T-helper 2 cell treated with Interferon-gamma antibody and Interleukin-4, amounts not matched to agents 5 μg/mL and 100 μg/mL, for 36 hours (primary cell): ENCODE data around the gene ACSM4.

Source experiments
- DNase-seq: peaks from one replicate; pipeline ENCODE4 v3.0.0; 2021; ENCODE audit warnings: low spot score
- H3K27ac Mint-ChIP-seq: one replicate; pipeline ENCODE4 v1.8.0; 2021; ENCODE audit warnings: mild to moderate bottlenecking, mixed read lengths
- H3K27me3 Mint-ChIP-seq: one replicate; pipeline ENCODE4 v1.8.0; 2021; ENCODE audit warnings: low read depth, mixed read lengths
- H3K36me3 Mint-ChIP-seq: one replicate; pipeline ENCODE4 v1.8.0; 2021; ENCODE audit warnings: low read depth, mixed read lengths
- H3K4me1 Mint-ChIP-seq: one replicate; pipeline ENCODE4 v1.8.0; 2021; ENCODE audit warnings: low read depth, mixed read lengths
- H3K4me3 Mint-ChIP-seq: one replicate; pipeline ENCODE4 v1.8.0; 2022; ENCODE audit warnings: mild to moderate bottlenecking, moderate library complexity, mixed read lengths
- H3K9me3 Mint-ChIP-seq: one replicate; pipeline ENCODE4 v1.8.0; 2021; ENCODE audit warnings: mixed read lengths

The ACSM4 gene

GRCh38 chr12:7352661-7353060 lies 48.8 kb downstream of the ACSM4 start:
- Mint-ChIP-seq H3K27me3 (peaks cover 20% of the 10 kb centered on the region), H3K27ac (no peak overlapping the region), H3K9me3 (no peaks in the 10 kb centered on the region), H3K36me3 (no peaks in the 10 kb centered on the region), H3K4me1 (peaks cover 9% of the 10 kb centered on the region), H3K4me3 (no peak overlapping the region)
- no peak for DNase-seq

- Mint-ChIP-seq H3K4me3 (no peak overlapping the region), H3K9me3 (no peaks in the 10 kb centered on the region), H3K4me1 (peaks cover 9% of the 10 kb centered on the region), H3K27ac (no peak overlapping the region), H3K36me3 (no peaks in the 10 kb centered on the region), H3K27me3 (peaks cover 20% of the 10 kb centered on the region)
- DNase-seq = no peak
Measured at GRCh38 chr12:7354529-7354928, 50.7 kb downstream of the ACSM4 start.

GRCh38 chr12:7361265-7361664 lies 57.4 kb downstream of the ACSM4 start:
- H3K27ac Mint-ChIP-seq = no peak overlapping the region
- no peaks in the 10 kb centered on the region for H3K4me1 Mint-ChIP-seq
- H3K36me3 Mint-ChIP-seq = no peaks in the 10 kb centered on the region
- no peak for DNase-seq
- peaks cover 5% of the 10 kb centered on the region for H3K27me3 Mint-ChIP-seq
- no peaks in the 10 kb centered on the region for H3K9me3 Mint-ChIP-seq
- H3K4me3 Mint-ChIP-seq = no peak overlapping the region

GRCh38 chr12:7362734-7363133 lies 58.9 kb downstream of the ACSM4 start:
- Mint-ChIP-seq H3K36me3 (no peaks in the 10 kb centered on the region), H3K27me3 (peaks cover 5% of the 10 kb centered on the region), H3K4me1 (no peaks in the 10 kb centered on the region), H3K4me3 (no peak overlapping the region), H3K27ac (no peak overlapping the region), H3K9me3 (no peaks in the 10 kb centered on the region)
- DNase-seq = no peak

GRCh38 chr12:7369274-7369729 lies 65.4 kb downstream of the ACSM4 start:
- H3K9me3 Mint-ChIP-seq = no peaks in the 10 kb centered on the region
- no peak overlapping the region for H3K27ac Mint-ChIP-seq

GRCh38 chr12:7373226-7373625 lies 69.4 kb downstream of the ACSM4 start:
- Mint-ChIP-seq H3K27me3 (no peaks in the 10 kb centered on the region), H3K4me1 (no peaks in the 10 kb centered on the region), H3K27ac (no peak overlapping the region), H3K36me3 (no peaks in the 10 kb centered on the region), H3K9me3 (no peaks in the 10 kb centered on the region), H3K4me3 (no peak overlapping the region)
- DNase-seq = no peak

More at GRCh38 chr12:7369274-7369729, 65.4 kb downstream of the ACSM4 start:
- Mint-ChIP-seq H3K4me3 (no peak overlapping the region), H3K4me1 (no peaks in the 10 kb centered on the region), H3K27me3 (peaks cover 2% of the 10 kb centered on the region), H3K36me3 (no peaks in the 10 kb centered on the region)
- DNase-seq = no peak

GRCh38 chr12:7374423-7375144 lies 70.7 kb downstream of the ACSM4 start:
- no peak overlapping the region for H3K4me3 Mint-ChIP-seq
- no peaks in the 10 kb centered on the region for H3K9me3 Mint-ChIP-seq
- H3K27ac Mint-ChIP-seq = no peak overlapping the region
- DNase-seq = no peak
- no peaks in the 10 kb centered on the region for H3K4me1 Mint-ChIP-seq
- no peaks in the 10 kb centered on the region for H3K27me3 Mint-ChIP-seq
- H3K36me3 Mint-ChIP-seq = no peaks in the 10 kb centered on the region

- Mint-ChIP-seq H3K36me3 (no peaks in the 10 kb centered on the region), H3K27ac (no peak overlapping the region), H3K9me3 (no peaks in the 10 kb centered on the region), H3K27me3 (no peaks in the 10 kb centered on the region), H3K4me3 (no peak overlapping the region), H3K4me1 (no peaks in the 10 kb centered on the region)
- no peak for DNase-seq
Measured at GRCh38 chr12:7375145-7375543, 71.3 kb downstream of the ACSM4 start.

- Mint-ChIP-seq H3K9me3 (no peaks in the 10 kb centered on the region), H3K4me1 (no peaks in the 10 kb centered on the region)
Measured at GRCh38 chr12:7376196-7376595, 72.3 kb downstream of the ACSM4 start.

More at GRCh38 chr12:7376196-7376595, 72.3 kb downstream of the ACSM4 start:
- H3K27ac Mint-ChIP-seq = no peak overlapping the region
- H3K36me3 Mint-ChIP-seq = no peaks in the 10 kb centered on the region
- no peak for DNase-seq
- no peak overlapping the region for H3K4me3 Mint-ChIP-seq
- H3K27me3 Mint-ChIP-seq = no peaks in the 10 kb centered on the region
